HepG2 (cell line): ENCODE measurements around the gene LIPC. TPM values are rescaled to one million over a fixed set of nuclear protein-coding genes. Genes with fewer than 3 reads are reported as not detected.
A peak's percentile ranks its signal among the peaks of the same experiment; 100 is the strongest.

ENCODE experiments used
- AGO1 ChIP-seq: fragments of 200-400 bp; formaldehyde crosslinking; IDR thresholded peaks from 2 replicates; pipeline ENCODE4 v1.6.1; 2017; ENCODE audit warnings: mild to moderate bottlenecking, low read depth, low read length, moderate library complexity; ENCODE audit not compliant: poor library complexity, severe bottlenecking
- JDP2 ChIP-seq: sonication (generic); formaldehyde crosslinking; IDR thresholded peaks from 2 replicates; pipeline ENCODE4 v1.8.1; 2022; ENCODE audit warnings: missing genetic modification reagents, borderline replicate concordance
- KDM5B ChIP-seq: sonication (generic); formaldehyde crosslinking; IDR thresholded peaks from 2 replicates; pipeline ENCODE4 v1.4.0; 2020; ENCODE audit warnings: missing genetic modification reagents, mild to moderate bottlenecking, borderline replicate concordance
- MTA3 ChIP-seq: sonication (generic); formaldehyde crosslinking; IDR thresholded peaks from 2 replicates; pipeline ENCODE4 v1.4.0; 2020; ENCODE audit warnings: missing genetic modification reagents
- NR2C2 ChIP-seq: sonication (generic); formaldehyde crosslinking; IDR thresholded peaks from 2 replicates; pipeline ENCODE4 v1.4.0; 2020; ENCODE audit warnings: missing genetic modification reagents, mild to moderate bottlenecking, moderate library complexity, borderline replicate concordance
- PHF21A ChIP-seq: sonication (generic); formaldehyde crosslinking; IDR thresholded peaks from 2 replicates; pipeline ENCODE4 v1.5.0; 2020; ENCODE audit warnings: mild to moderate bottlenecking, missing genetic modification reagents
- RXRB ChIP-seq: IDR thresholded peaks from 2 replicates; pipeline ENCODE4 v1.6.1; 2016; ENCODE audit warnings: borderline replicate concordance, missing genetic modification reagents, missing compliant biosample characterization
- SOX13 ChIP-seq, 3 experiments: fragments of 450-650 bp in 1 of 3; sonication (generic) in 1 of 3; formaldehyde crosslinking in 1 of 3; IDR thresholded peaks in 2 of 3; conservative IDR thresholded peaks in 1 of 3; 2 replicates each; pipeline versions ENCODE4 v1.5.0 to v1.6.1; 2016 to 2020; ENCODE audit warnings: antibody characterized with exemption in 1 of 3, mild to moderate bottlenecking in 1 of 3, missing compliant biosample characterization in 1 of 3, missing genetic modification reagents in 1 of 3, moderate library complexity in 1 of 3
- ZBTB21 ChIP-seq: sonication (generic); formaldehyde crosslinking; IDR thresholded peaks from 2 replicates; pipeline ENCODE4 v1.4.0; 2020; ENCODE audit warnings: missing genetic modification reagents
- ZFP36 ChIP-seq: fragments of 150-350 bp; IDR thresholded peaks from 2 replicates; pipeline ENCODE4 v1.6.1; 2018; ENCODE audit warnings: borderline replicate concordance, low read length, low read depth; ENCODE audit not compliant: partially characterized antibody
- ZNF264 ChIP-seq: sonication (generic); formaldehyde crosslinking; IDR thresholded peaks from 2 replicates; pipeline ENCODE4 v1.4.0; 2020; ENCODE audit warnings: missing genetic modification reagents
- ZNF652 ChIP-seq: IDR thresholded peaks from 2 replicates; pipeline ENCODE4 v1.6.1; 2016; ENCODE audit warnings: low read depth, borderline replicate concordance
- ZNF660 ChIP-seq: sonication (generic); formaldehyde crosslinking; IDR thresholded peaks from 2 replicates; pipeline ENCODE4 v1.5.1; 2020; ENCODE audit warnings: mild to moderate bottlenecking, low read depth, missing genetic modification reagents, borderline replicate concordance
- ZSCAN20 ChIP-seq: sonication (generic); formaldehyde crosslinking; IDR thresholded peaks from 2 replicates; pipeline ENCODE4 v1.4.0; 2020; ENCODE audit warnings: missing genetic modification reagents, mild to moderate bottlenecking, borderline replicate concordance
- polyA plus RNA-seq, 8 experiments: library from polyadenylated mRNA; depleted of rRNA in 3 of 8; stranded (reverse) in 7 of 8; unstranded in 1 of 8; fragments of >200 nt; fragmentation: Illumina TruSeq in 4 of 8; extraction: Trizol in 4 of 8; gene quantifications; 2 replicates each; pipeline versions ENCODE4 v1.2.1 to v1.2.3, GENCODE V29; 2011 to 2016; ENCODE audit warnings: low read depth in 4 of 8, missing spikeins in 1 of 8, mixed read lengths in 1 of 8; ENCODE audit not compliant: insufficient read depth in 1 of 8
- total RNA-seq, 5 experiments: library from RNA; depleted of rRNA; stranded (reverse); fragments of >200 nt; fragmentation: Illumina TruSeq; extraction: Trizol; gene quantifications; 2 replicates each; pipeline ENCODE4 v1.2.3, GENCODE V29; 2016; ENCODE audit warnings: low read depth in 1 of 5
- TF ChIP-seq, protein P1 (sequence below): sonication (generic); formaldehyde crosslinking; IDR thresholded peaks from 2 replicates; pipeline ENCODE4 v1.8.1; 2022; ENCODE audit warnings: low read depth, mild to moderate bottlenecking, missing genetic modification reagents
- TF ChIP-seq, protein P2 (sequence below): sonication (generic); formaldehyde crosslinking; IDR thresholded peaks from 2 replicates; pipeline ENCODE4 v1.4.0; 2020; ENCODE audit warnings: missing genetic modification reagents
- TF ChIP-seq, protein P3 (sequence below): sonication (generic); formaldehyde crosslinking; IDR thresholded peaks from 2 replicates; pipeline ENCODE4 v1.5.0; 2020; ENCODE audit warnings: missing genetic modification reagents
- TF ChIP-seq, protein P4 (sequence below): sonication (generic); formaldehyde crosslinking; IDR thresholded peaks from 2 replicates; pipeline ENCODE4 v1.8.0; 2022; ENCODE audit warnings: mild to moderate bottlenecking, missing genetic modification reagents; ENCODE audit not compliant: insufficient replicate concordance
- TF ChIP-seq, protein P5 (sequence below): sonication (generic); formaldehyde crosslinking; IDR thresholded peaks from 2 replicates; pipeline ENCODE4 v1.4.0; 2020; ENCODE audit warnings: missing genetic modification reagents

The LIPC gene
- total and polyA plus RNA-seq, 2 of the 13 experiments (the other 11 are each of a cell fraction or from before 2014, with no cell fraction given) = 26.0 to 38.0 TPM

DNA sequence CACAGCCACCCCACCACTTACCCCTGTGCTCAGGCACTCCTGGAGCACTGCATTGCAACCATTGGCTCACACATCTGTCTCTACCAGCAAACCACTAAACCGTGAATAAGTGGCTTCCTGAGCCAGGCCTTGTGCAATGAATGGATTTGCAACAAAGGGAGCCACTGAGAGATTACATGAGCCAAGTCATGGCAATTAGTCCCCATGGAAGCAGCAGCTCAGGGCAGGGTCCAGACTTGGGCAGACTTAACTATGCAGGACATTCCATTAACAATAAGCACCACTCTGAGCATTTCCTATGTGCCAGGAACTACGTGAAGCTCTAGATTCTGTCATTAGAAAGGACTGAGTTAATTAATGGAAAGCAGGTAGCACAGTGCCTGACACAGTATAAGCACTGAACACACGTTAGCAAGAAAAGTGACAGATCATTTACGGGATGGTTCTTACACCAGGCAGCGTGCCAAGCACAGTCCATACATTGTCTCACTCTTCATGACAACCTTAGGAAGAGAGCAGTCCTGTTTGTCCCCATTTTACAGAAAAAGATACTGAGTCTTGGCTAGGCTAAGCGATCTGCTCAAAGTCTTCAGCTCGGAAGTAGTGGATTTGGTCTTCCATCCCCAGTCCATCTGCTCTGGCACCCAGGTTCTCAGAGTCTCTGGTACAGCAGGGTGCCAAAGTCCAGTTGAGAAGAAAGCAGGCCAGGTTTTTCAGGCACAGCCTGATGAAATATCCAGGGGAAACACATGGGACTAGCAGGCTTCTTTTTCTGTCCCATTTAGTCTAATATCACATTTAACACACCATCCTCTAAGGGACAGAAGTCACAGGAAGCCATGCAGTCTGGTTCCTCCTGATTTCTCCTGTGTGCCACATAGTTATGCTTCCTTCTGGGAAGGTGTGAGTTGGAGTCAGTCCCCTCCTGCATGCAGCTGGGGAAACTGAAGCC, 44.1 kb downstream of the LIPC start (continued):
- TF ChIP-seq, protein P1, sequence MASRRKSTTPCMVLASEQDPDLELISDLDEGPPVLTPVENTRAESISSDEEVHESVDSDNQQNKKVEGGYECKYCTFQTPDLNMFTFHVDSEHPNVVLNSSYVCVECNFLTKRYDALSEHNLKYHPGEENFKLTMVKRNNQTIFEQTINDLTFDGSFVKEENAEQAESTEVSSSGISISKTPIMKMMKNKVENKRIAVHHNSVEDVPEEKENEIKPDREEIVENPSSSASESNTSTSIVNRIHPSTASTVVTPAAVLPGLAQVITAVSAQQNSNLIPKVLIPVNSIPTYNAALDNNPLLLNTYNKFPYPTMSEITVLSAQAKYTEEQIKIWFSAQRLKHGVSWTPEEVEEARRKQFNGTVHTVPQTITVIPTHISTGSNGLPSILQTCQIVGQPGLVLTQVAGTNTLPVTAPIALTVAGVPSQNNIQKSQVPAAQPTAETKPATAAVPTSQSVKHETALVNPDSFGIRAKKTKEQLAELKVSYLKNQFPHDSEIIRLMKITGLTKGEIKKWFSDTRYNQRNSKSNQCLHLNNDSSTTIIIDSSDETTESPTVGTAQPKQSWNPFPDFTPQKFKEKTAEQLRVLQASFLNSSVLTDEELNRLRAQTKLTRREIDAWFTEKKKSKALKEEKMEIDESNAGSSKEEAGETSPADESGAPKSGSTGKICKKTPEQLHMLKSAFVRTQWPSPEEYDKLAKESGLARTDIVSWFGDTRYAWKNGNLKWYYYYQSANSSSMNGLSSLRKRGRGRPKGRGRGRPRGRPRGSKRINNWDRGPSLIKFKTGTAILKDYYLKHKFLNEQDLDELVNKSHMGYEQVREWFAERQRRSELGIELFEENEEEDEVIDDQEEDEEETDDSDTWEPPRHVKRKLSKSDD (CRISPR knock-in tag) = no peak
- no peak for TF ChIP-seq AGO1
- TF ChIP-seq, protein P2, sequence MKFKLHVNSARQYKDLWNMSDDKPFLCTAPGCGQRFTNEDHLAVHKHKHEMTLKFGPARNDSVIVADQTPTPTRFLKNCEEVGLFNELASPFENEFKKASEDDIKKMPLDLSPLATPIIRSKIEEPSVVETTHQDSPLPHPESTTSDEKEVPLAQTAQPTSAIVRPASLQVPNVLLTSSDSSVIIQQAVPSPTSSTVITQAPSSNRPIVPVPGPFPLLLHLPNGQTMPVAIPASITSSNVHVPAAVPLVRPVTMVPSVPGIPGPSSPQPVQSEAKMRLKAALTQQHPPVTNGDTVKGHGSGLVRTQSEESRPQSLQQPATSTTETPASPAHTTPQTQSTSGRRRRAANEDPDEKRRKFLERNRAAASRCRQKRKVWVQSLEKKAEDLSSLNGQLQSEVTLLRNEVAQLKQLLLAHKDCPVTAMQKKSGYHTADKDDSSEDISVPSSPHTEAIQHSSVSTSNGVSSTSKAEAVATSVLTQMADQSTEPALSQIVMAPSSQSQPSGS (CRISPR knock-in tag) = peak; percentile 33; the same call in 1 of the 2 replicates
- TF ChIP-seq ZNF660 (CRISPR knock-in tag) = no peak
- TF ChIP-seq ZFP36 = no peak
- no peak for TF ChIP-seq NR2C2
- TF ChIP-seq, protein P3, sequence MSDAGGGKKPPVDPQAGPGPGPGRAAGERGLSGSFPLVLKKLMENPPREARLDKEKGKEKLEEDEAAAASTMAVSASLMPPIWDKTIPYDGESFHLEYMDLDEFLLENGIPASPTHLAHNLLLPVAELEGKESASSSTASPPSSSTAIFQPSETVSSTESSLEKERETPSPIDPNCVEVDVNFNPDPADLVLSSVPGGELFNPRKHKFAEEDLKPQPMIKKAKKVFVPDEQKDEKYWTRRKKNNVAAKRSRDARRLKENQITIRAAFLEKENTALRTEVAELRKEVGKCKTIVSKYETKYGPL (CRISPR knock-in tag) = no peak
- TF ChIP-seq, protein P4, sequence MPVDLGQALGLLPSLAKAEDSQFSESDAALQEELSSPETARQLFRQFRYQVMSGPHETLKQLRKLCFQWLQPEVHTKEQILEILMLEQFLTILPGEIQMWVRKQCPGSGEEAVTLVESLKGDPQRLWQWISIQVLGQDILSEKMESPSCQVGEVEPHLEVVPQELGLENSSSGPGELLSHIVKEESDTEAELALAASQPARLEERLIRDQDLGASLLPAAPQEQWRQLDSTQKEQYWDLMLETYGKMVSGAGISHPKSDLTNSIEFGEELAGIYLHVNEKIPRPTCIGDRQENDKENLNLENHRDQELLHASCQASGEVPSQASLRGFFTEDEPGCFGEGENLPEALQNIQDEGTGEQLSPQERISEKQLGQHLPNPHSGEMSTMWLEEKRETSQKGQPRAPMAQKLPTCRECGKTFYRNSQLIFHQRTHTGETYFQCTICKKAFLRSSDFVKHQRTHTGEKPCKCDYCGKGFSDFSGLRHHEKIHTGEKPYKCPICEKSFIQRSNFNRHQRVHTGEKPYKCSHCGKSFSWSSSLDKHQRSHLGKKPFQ (CRISPR knock-in tag) = no peak
- TF ChIP-seq MTA3 (CRISPR knock-in tag) = no peak
- TF ChIP-seq ZBTB21 = peak; percentile 13; the same call in 1 of the 2 replicates
- TF ChIP-seq, protein P5, sequence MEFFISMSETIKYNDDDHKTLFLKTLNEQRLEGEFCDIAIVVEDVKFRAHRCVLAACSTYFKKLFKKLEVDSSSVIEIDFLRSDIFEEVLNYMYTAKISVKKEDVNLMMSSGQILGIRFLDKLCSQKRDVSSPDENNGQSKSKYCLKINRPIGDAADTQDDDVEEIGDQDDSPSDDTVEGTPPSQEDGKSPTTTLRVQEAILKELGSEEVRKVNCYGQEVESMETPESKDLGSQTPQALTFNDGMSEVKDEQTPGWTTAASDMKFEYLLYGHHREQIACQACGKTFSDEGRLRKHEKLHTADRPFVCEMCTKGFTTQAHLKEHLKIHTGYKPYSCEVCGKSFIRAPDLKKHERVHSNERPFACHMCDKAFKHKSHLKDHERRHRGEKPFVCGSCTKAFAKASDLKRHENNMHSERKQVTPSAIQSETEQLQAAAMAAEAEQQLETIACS = no peak
- TF ChIP-seq PHF21A (CRISPR knock-in tag) = no peak; the same call in 1 of the 2 replicates
- TF ChIP-seq ZSCAN20 = peak; percentile 81; the same call in 1 of the 2 replicates
- no peak for TF ChIP-seq KDM5B
- TF ChIP-seq ZNF264 (CRISPR knock-in tag) = 0 out of 2 replicates have a peak, but pooled peaks have one; percentile 30
- TF ChIP-seq ZNF652 = no peak
- 0 out of 2 replicates have a peak, but pooled peaks have one; percentile 17 for TF ChIP-seq RXRB
- no peak for TF ChIP-seq JDP2 (CRISPR knock-in tag)
- TF ChIP-seq SOX13 (IDR thresholded peaks at IDR 0.05) = no peak; the same call in 1 of the 2 replicates
- TF ChIP-seq SOX13 (CRISPR knock-in tag; conservative IDR thresholded peaks at IDR 0.05 in 1 of 2, IDR thresholded peaks at IDR 0.05 in 1 of 2) = peak in 1 of 2 experiments; percentile 83; a peak in 2 of 4 replicates
